Esophagus (tissue), 2 donors: Measurements from ENCODE around the gene ZNF618. TPM values are rescaled to one million over a fixed set of nuclear protein-coding genes. Genes with fewer than 3 reads are reported as not detected.

Experiments
- H3K27ac ChIP-seq, 2 donors: one replicate each; pipeline ENCODE4 v1.5.1; 2013; ENCODE audit warnings: low read depth in 2 of 2, mild to moderate bottlenecking in 2 of 2, inconsistent platforms in 1 of 2, low read length in 1 of 2, moderate library complexity in 1 of 2
- H3K27me3 ChIP-seq, 2 donors: one replicate each; pipeline ENCODE4 v1.6.1; 2013; ENCODE audit warnings: low read length in 2 of 2, control low read depth in 1 of 2, mild to moderate bottlenecking in 1 of 2; ENCODE audit not compliant: insufficient read depth in 2 of 2, control insufficient read depth in 1 of 2
- H3K36me3 ChIP-seq, 2 donors: one replicate each; pipeline ENCODE4 v1.6.1; 2013; ENCODE audit warnings: low read length in 1 of 2; ENCODE audit not compliant: control insufficient read depth in 2 of 2, insufficient read depth in 2 of 2
- H3K4me1 ChIP-seq, 2 donors: one replicate each; pipeline ENCODE4 v1.6.1; 2013; ENCODE audit warnings: low read length in 1 of 2; ENCODE audit not compliant: control insufficient read depth in 2 of 2, insufficient read depth in 2 of 2
- H3K4me3 ChIP-seq, 2 donors: one replicate each; pipeline ENCODE4 v1.5.1; 2013; ENCODE audit warnings: low read length in 2 of 2, mild to moderate bottlenecking in 2 of 2, low read depth in 1 of 2, moderate library complexity in 1 of 2
- H3K9me3 ChIP-seq, 2 donors: one replicate each; pipeline ENCODE4 v1.6.1; 2013; ENCODE audit warnings: mild to moderate bottlenecking in 2 of 2, low read depth in 1 of 2, low read length in 1 of 2, moderate library complexity in 1 of 2; ENCODE audit not compliant: control insufficient read depth in 2 of 2, insufficient read depth in 1 of 2
- WGBS, 2 donors: extraction: QIAGEN DNeasy Blood & Tissue Kit; methylation state at CpG; one replicate each; pipeline ENCODE4 v1.1.7; 2013; 5-methylcytosine and 5-hydroxymethylcytosine counted together
- polyA plus RNA-seq, 2 donors: library from polyadenylated mRNA; stranded (reverse); fragments of 200-250 nt; gene quantifications; one replicate each; pipeline ENCODE4 v1.2.3, GENCODE V29; 2013
- donor health status: healthy with polysubstance abuse.
- donor health status: Bipolar disorder and iron deficiency.

ZNF618 gene
- polyA plus RNA-seq, 2 donors: 0.56 to 1.0 TPM

DNA sequence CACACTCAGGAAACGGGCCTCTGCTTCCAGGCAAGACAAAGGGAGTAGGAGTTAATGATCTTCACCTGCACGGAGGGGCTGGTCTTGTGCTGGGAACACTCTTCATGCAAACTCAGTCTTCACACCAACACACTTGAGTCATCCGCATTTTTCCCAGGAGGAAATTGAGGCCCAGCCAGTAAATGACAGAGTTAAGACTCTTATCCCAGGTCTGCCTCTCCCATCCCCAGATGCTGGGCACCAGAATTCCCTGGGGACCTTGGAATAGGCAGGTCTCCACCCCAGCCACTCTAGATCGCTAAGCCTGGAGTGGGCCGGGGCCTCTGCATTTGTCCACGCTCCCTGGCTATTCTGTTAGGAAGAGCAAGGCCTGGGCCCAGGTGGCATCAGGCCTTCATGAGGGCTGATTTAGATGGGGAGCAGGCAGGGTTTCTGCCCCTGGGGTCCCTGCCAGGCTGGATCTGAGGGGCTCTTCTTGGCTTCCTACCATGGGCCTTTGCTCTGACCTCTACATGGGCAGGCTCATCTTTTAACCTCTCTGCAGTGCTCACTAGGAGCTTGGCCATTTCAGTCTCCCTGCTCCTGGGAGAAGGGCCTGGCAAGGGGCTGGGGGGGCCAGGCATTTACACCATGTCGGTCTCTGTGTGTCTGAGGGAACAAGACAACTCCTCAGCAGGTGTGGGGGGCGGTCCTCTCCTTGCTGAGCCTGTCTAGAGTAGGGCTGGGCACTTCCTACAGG lies 124.7 kb downstream of the ZNF618 start:
- Histone ChIP-seq H3K4me3 (no peak overlapping the region), H3K36me3 (no peaks in the 10 kb centered on the region), H3K27ac (no peak overlapping the region), H3K4me1 (no peaks in the 10 kb centered on the region), H3K27me3 (no peaks in the 10 kb centered on the region), H3K9me3 (no peaks in the 10 kb centered on the region)
- WGBS, 2 donors: 84 to 89% methylated on average over 8 of the region's 8 CpGs

DNA sequence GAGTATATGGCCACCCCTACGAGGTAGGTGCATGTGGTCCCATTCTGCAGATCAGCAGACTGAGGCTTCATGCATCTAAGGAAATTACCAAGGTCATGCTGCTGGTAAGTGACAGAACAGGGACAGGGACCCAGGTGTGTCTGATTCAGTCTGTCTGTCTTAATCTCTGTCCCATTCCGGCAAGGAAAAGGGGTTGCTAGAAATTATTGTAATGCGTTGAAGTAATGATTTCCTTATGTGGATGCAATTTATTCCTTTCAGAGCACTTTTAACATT lies 125.2 kb downstream of the ZNF618 start:
- no peaks in the 10 kb centered on the region for H3K27me3 ChIP-seq
- no peaks in the 10 kb centered on the region for H3K9me3 ChIP-seq
- WGBS, 2 donors: 62 to 63% methylated on average over 3 of the region's 3 CpGs
- H3K27ac ChIP-seq: no peak overlapping the region
- H3K36me3 ChIP-seq: no peaks in the 10 kb centered on the region
- no peak overlapping the region for H3K4me3 ChIP-seq
- H3K4me1 ChIP-seq: no peaks in the 10 kb centered on the region

DNA sequence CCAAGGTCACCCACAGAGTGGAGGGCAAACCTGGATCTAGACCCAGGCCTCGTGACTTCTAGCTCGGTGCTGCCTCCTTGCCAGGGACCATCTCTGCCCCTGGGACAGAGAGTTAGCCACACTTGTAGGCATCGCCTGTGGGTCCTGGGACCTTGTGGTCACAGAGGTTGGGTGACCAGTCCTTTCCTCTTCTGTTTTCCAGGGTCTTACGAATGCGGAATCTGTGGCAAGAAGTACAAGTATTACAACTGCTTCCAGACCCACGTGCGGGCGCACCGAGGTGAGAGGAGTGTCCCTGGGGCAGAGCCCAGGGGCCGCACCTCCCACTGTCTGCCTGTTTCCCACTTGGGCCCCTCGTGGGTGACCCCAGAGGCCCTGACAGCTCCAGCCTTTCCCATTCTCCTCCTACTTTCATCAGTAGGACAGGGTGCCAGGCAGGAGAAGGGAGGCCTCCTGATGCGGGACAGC lies 125.7 kb downstream of the ZNF618 start:
- WGBS, 2 donors: 89 to 91% methylated on average over 12 of the region's 12 CpGs
- H3K4me3 ChIP-seq: no peak overlapping the region
- H3K9me3 ChIP-seq: no peaks in the 10 kb centered on the region
- no peaks in the 10 kb centered on the region for H3K27me3 ChIP-seq
- no peaks in the 10 kb centered on the region for H3K36me3 ChIP-seq
- no peak overlapping the region for H3K27ac ChIP-seq
- no peaks in the 10 kb centered on the region for H3K4me1 ChIP-seq

DNA sequence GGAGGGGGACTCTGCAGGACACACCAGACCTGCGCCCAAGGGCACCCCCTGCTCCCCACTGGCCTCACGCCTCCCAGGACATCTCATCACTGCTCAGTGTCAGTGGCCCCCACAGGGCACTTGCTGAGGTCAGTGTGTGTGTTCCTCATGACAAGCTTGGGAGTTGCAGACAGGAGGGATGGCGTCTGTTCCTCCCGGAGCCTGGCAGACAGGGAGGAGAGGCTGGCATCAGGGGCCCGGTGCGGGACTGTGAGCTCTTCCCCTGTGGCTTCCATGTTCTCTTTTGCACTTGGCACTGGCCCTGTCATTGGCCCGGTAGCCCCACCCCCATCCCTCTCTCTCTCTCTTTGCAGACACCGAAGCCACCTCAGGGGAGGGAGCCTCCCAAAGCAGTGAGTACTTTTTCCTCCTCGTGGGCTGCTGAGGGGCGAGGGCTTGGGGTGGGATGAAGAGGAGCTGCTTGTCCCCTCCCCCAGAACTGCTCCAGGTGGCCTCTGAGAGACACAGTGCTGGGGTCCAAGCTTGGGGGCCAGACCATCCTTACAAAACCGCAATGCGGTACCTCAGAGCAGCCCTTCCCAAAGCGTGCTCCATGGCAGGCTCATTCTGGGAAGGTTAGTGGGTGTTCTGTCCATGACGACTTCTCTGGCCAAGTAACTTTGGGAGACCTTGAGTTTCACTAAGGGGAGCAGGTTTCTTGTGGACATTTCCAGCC lies 126.3 kb downstream of the ZNF618 start:
- H3K4me3 ChIP-seq: no peak overlapping the region
- no peak overlapping the region for H3K27ac ChIP-seq
- H3K4me1 ChIP-seq: no peaks in the 10 kb centered on the region
- 91 to 94% methylated on average over 14 of the region's 14 CpGs for WGBS, 2 donors
- no peaks in the 10 kb centered on the region for H3K36me3 ChIP-seq
- no peaks in the 10 kb centered on the region for H3K27me3 ChIP-seq
- no peaks in the 10 kb centered on the region for H3K9me3 ChIP-seq

DNA sequence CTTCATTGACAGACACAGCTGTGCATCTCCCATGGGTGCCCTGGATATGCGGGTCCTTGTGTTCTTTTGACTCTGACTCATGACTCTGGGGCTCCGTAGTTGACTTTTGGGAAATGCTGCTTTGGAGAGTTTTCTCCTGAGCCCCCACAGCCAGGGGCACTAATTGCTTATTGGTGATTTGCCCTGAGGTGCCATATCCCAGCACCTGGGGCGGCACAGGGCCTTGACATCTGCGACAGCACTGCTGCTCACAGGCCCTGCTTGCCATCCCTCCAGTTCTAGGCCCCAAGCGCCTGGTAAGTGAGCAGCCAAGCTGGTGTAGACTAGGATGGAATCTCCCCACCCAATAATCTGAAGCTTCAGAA lies 126.9 kb downstream of the ZNF618 start:
- no peak overlapping the region for H3K27ac ChIP-seq
- no peaks in the 10 kb centered on the region for H3K4me1 ChIP-seq
- no peaks in the 10 kb centered on the region for H3K36me3 ChIP-seq
- WGBS, 2 donors: 91 to 95% methylated on average over 5 of the region's 5 CpGs
- H3K4me3 ChIP-seq: no peak overlapping the region
- H3K9me3 ChIP-seq: no peaks in the 10 kb centered on the region
- H3K27me3 ChIP-seq: no peaks in the 10 kb centered on the region

DNA sequence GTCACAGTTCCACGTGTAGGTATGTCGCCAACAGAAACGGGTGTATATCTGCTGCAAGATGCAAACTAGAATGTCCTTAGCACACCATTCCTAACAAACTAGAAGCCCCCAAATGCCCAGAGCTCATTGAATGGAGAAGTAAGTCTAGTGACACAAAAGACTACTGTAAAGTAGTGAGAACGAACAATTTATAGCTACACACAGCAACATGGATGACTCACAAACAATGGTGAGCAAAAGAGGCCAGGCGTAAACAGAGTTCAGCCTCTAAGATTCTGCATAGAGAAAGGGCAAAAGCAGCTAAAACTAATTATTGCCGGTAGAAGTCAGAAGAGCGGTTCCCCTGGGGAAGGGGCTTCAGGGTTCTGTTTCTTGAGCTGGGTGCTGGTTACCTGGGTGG lies 127.2 kb downstream of the ZNF618 start:
- Histone ChIP-seq H3K4me1 (no peaks in the 10 kb centered on the region), H3K9me3 (no peaks in the 10 kb centered on the region), H3K27ac (no peak overlapping the region), H3K27me3 (no peaks in the 10 kb centered on the region), H3K4me3 (no peak overlapping the region), H3K36me3 (no peaks in the 10 kb centered on the region)
- WGBS, 2 donors: 86 to 89% methylated on average over 7 of the region's 7 CpGs

DNA sequence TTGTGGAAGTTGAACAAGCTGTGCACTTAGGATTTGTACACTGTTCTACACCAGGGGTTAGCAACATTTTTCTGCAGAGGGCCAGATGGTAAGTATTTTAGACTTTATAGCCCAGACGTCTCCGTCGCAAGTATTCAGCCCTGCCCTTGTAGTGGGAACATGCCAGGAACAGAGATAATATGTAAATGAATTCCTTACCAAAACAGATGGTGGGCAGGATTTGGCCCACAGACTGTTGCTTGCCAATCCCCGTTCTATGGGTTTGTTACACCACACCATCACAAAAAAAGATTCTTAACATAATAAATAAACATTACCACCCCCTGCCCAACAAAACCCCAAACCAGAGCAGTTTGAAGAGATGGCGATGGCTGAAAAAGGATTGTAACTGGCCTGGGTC lies 127.6 kb downstream of the ZNF618 start:
- 69 to 70% methylated on average over 5 of the region's 5 CpGs for WGBS, 2 donors
- H3K4me1 ChIP-seq: no peaks in the 10 kb centered on the region
- no peak overlapping the region for H3K27ac ChIP-seq
- H3K27me3 ChIP-seq: no peaks in the 10 kb centered on the region
- H3K4me3 ChIP-seq: no peak overlapping the region
- H3K36me3 ChIP-seq: no peaks in the 10 kb centered on the region
- no peaks in the 10 kb centered on the region for H3K9me3 ChIP-seq

DNA sequence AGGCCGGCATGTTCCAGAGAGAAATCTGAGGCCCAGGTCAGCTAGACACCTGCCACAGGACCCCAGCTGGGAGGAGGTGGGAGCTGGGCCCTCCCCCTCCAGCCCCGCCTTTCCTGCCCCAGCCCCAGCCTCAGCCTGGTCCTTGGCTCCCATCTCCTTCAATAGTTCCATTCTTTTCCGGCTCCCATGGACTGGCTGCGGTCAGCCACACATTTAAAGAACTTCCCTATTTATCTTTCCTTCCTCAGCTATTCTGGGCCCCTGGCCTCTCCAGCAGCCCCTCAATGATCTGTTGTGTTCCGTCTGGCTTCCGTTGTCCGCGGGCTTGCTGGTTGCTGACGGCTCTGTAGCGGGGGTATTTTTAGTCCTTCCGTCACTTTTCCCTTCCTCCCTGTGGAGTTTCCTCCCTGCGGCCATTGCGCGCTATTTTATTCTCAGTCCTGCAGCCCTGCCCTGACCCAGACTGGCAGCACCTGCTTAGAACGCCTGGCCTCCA lies 128.2 kb downstream of the ZNF618 start:
- Histone ChIP-seq H3K9me3 (no peaks in the 10 kb centered on the region), H3K4me3 (no peak overlapping the region), H3K27ac (no peak overlapping the region), H3K36me3 (no peaks in the 10 kb centered on the region), H3K4me1 (no peaks in the 10 kb centered on the region), H3K27me3 (no peaks in the 10 kb centered on the region)
- 75 to 79% methylated on average over 15 of the region's 15 CpGs for WGBS, 2 donors

DNA sequence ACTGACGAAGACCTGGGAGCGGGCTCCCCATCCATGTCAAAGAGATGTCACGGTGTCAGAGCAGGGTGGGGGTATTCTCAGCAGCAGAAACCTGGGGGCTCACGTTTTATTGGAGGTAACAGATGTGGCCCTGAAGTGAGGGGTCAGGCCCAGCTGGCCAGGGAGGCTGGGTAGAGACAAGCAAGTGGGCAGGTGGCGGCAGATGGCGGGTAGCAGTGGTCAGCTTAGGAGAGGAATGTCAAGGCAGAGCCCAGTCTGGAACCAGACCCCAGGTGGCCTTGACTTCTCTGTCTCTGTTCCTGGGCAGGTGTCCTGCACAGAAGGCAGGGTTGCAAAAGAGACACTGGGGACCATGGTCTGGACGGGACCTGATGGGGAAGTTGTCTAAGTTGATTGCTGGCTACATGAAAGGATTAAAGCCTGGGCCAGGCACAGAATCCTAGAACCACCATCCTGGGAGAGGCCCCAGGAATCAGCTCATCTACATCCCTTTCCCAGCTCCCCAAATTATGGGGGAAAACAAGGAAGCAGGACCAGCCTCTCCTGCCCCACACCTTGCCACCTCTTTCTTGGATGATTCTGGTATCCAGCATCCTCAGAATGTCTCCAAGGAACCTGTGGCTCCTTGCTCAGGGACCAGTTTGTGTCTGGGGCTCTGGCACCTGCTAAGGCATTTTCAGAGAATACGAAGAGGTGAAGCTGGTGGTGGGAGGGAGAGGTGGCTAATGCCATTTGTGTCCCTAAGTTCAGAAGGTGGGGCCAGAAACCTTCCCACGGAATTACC lies 129.5 kb downstream of the ZNF618 start:
- Histone ChIP-seq H3K9me3 (no peaks in the 10 kb centered on the region), H3K27ac (no peak overlapping the region), H3K27me3 (no peaks in the 10 kb centered on the region), H3K4me1 (no peaks in the 10 kb centered on the region), H3K36me3 (no peaks in the 10 kb centered on the region), H3K4me3 (no peak overlapping the region)
- 85 to 89% methylated on average over 9 of the region's 9 CpGs for WGBS, 2 donors
